NCI-H1436 treated with DMSO at 0.1 percent for 48 hours (cell line): Measurements from ENCODE around the gene CREBL2.

Experiments
- DNase-seq: peaks from one replicate; lab custom pipeline; 2025; lab: John Stamatoyannopoulos, UW

The CREBL2 gene

DNA sequence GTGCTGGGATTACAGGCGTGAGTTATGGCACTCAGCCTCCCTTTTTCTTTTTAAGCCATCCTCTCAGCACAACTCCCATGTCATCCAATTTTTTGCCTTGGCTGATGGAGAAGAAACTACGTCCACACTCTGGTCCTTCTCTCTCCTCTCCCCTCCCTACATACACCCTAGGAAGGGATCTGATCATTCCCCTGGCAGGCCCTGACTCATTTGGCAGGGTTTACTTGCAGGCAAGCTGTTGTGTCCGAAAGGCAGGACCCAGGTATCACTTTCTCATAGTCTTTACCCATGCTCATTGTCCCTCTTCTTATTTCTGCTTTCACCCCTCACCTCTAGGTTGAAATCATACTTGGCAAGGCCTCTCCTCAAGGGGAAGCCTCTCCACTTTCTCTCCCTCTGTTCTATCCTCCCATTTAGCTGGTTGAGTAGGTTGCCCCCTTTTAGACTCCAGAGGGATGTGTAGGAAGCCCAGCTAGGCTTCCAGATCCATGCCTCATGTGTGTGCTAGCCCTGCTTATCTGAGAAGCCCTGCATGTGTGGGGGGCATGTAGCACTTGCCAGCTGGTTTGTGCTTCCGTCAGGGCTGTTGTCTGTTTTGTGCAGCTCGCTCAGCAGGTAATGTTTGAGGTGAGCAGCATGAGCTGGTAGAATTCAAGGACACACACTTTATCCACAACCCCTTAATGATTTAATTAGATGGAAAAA lies 69.5 kb downstream of the CREBL2 start:
- DNase-seq, result no peak

DNA sequence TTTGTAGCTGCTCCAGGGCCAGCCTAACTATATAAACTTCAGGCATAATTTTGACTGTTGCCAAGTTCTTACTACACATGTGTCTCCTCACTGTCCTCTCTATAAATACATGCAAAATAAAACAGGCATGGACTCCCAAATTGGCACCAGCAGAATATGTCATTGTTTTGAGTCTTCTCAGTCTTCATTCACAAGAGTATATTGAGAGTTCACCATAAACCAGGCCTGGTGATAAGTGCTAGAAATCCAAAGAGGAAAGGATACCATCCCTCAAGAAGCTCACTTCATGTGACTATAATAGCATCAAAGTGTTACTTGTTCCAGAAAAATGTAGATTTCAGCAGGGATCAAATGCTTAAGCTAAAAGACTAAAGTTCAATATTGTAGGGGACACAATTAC lies 70.6 kb downstream of the CREBL2 start:
- no peak for DNase-seq

DNA sequence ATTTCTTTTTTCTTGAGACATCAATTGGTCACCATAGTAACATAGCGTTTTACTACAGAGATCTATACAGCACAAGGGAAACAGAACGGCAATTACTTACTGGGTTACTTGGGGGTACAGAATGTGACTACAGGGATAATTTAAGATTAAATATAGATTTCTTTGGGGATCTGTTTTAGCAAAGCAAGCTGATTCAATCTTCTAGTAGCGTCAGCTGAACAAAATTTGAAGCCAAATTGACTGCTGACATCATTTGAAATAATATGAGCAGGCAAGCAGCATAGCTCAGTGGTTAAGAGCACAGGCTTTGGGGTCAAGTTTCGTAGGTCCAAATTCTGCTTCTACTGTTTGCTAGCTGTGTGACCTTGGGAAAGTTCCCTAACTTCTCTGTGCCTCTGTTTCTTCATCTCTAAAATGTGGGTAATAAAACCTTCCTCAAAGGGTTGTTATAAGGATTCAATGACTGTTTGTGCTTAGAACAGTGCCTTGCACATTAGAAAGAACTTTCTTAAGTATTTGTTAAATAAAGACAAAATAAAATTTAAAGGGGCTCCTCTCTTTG lies 71.5 kb downstream of the CREBL2 start:
- no peak for DNase-seq

DNA sequence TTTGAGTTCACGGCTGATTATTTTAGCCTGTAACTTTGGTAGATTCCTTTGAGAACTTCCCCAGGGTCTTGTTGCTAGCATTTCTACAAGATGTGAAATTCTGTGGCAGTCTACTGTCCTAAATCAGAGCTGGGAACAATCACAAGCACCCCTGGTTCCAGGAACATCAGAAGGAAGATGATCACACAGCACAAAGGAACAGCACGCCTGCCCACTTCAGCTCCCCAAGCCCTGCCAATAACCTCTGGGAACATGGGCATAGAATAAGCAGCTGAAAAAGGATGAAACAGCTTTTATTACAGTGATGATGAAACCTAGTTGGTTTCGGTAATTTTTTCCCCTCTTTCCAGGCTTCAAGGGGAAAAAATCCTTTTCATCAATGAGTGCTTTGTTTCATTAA lies 72.0 kb downstream of the CREBL2 start:
- no peak for DNase-seq

DNA sequence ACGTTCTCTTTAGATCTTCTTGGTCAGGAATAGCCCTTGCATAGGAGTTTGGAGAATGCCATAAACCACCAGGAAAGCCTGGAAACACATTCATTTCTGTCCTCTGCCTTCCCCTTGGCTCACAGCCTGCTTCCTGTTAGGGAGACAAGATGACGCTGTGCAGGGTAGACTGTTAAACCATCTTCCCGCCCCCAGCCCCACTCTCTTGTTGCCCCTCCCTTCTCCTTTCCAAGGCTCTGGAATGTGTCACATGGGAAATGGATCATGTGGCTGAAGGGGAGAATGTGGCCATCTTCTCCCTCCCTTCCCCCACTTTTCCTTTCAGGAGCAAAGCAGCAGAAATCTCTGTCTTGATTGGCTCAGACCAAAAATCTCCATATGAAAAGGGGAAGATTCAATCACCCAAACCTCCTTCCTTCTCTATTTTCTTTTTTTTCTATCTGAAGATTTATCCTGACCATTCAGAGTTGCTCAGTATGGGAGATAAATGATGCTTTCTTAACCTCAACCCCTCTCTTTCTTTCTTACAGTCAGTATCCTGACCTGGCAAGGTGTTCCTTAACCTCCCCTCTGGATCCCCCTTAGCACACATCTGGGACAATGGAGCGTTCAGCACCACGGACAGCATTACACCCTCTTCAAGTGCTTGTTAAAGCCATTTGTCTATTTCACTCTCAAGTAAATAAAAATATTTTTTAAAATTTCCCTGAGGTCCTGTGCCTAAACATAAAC lies 72.9 kb downstream of the CREBL2 start:
- no peak for DNase-seq

DNA sequence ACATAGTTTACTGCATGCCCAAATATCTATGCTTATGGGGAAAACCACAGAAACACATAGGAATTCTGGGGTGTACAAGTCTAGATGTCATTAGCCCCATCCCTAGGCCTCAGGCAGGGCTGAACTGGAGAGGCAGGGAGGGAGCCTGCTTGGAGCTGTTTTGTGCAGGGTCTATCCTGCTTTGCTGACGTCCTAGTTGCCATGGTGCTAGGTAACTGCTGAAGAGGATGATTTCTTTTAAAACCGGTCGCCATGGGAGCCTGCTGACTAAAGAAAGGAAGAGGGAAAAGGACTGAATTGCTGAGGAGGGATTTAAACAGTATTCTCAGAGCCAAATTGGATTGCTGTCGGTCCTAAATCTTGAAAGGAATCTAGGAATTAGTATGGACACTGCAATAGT lies 73.6 kb downstream of the CREBL2 start:
- peak; percentile 77 for DNase-seq

DNA sequence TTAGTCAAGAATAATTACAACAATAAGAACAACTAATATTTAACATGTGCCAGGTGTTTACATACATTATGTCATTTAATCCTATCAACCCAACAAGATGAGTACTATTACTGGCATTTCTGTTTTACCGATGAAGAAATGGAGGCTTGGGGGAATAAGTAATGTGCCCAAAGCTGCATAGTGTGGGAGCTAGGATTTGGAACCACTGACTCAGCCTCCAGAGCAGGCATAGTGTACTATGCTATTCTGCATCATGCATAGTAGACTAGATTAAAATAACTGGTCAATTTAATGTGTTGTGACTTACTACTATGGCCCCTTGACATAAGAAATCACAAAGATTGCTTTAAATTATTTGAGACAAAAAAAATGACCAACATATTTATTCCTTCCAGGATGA lies 74.8 kb downstream of the CREBL2 start:
- DNase-seq, result no peak

DNA sequence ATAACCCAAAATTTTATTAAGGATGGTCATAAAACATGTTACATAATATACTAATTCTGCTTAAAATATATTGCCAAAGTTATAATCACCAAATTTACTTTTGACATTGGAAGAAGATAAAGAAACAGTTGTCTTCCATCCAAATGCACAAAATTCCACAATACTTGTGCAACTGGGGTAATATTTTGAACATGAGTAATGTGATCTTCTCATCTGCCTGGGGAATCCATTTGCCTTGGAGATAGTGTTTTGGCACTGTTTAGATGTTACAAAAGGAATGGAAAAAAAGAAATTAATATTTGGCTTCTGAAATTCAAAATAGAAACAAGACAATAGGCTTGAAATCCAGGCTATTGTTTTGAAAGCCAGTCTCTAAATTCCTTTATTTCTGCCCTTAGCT lies 75.2 kb downstream of the CREBL2 start:
- DNase-seq, result no peak

DNA sequence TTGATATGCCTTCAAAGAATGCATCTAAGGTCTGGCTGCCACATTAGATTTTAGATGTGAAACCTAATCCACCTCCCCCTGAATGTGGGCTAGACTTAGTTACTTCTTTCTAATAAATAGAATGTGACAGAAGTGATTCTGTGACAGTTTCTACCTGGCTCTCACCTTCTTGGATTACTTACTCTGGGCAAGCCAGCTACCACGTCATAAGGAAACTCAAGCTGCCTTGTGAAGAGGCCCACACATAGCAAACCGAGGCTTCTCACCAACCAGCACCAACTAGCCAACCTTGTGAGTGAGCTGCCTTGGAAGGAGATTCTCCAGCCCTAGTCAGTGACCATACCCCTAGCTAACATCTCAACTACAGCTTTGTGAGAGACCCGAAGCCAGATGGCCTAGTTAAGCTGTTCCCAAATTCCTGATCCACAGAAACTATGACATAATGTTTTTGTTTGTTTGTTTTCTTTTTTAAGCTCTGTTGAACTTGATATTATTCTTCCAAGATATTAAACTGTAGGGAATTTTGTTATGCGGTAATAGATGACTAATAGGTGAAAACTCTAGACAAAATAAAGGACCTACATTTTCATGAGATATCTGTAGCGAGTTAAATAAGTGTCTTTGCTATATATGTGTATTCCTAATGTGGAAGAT lies 78.1 kb downstream of the CREBL2 start:
- DNase-seq, result no peak

DNA sequence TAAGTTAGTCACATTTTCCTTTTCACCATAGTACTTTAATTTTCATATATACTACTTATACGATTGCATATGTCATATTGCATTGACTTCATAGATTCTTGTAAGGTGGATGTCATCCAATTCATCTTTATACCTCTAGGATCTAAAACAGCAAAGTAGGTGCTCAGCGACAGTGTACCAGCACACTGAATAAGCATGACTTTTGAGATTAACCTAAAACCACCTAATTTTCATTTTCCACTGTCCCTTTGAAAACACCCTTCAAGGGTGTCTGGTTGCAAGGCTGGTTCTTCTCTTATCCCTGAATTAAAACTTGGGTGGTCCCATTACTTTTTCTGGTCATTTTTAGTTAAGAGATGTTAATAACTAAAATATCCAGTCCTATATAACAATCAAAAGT lies 79.9 kb downstream of the CREBL2 start:
- DNase-seq, result no peak

DNA sequence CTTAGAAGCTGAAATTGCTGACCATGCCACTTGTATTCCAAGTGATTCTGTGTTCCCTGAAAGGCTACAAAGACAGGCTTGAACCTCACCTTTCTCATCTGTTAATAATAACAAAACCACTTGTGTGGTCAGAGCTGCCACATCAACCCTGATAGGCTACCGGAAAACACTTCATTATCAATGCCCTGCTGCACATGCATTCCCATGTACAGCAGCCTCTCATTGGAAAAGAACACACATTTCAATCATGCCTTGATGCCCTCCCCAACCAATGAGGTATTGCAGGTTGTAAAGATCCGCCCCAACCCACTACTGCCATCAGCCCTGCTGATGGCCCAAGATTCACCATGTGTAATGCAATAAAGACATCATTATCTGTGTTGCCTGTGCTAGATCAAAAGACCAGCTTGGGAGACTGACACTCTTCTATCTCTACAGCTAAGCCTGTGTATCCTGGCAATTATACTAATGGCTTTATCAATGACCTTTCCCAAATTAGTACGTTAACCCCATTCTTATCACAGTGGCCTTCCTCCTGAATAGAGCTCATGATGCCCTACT lies 81.5 kb downstream of the CREBL2 start:
- no peak for DNase-seq
